PC-3 (cell line): ENCODE results near the gene BCAT1. TPM values are rescaled to one million over a fixed set of nuclear protein-coding genes. Genes with fewer than 3 reads are reported as not detected.
"Not testable (repeated sequence)": the region's sequence is repeated elsewhere in the genome, so short reads cannot be mapped to it uniquely, and the experiment has no call there.

Experiments used
- ATAC-seq: fragments of 200-7000 bp; cut with Tn5 transposase; 2 replicates; pipeline ENCODE4 v1.9.1; 2020; ENCODE audit warnings: mild to moderate bottlenecking, moderate library complexity
- BruUV-seq: library from RNA; stranded (reverse); fragments of 400-500 nt; replicated peaks from 2 replicates; lab custom pipeline; 2021; lab: Mats Ljungman, UMichigan
- CTCF ChIA-PET: fragments of 300-600 bp; sonication (Branson Sonifier 250); formaldehyde crosslinking; loops from one replicate; lab custom pipeline; 2022; ENCODE audit warnings: antibody characterized with exemption; lab: Charles Lee
- POLR2A ChIA-PET: fragments of 300-600 bp; sonication (Branson Sonifier 250); formaldehyde crosslinking; loops from one replicate; lab custom pipeline; 2022; ENCODE audit warnings: antibody characterized with exemption; ENCODE audit not compliant: unreplicated experiment; lab: Charles Lee
- DNase-seq: peaks from one replicate; pipeline ENCODE4 v3.0.0-alpha.2; 2015
- H2AFZ ChIP-seq: fragments of 300-600 bp; sonication (generic); 2 replicates; pipeline ENCODE4 v1.6.0; 2016; ENCODE audit warnings: antibody characterized with exemption, low read length
- H3F3A ChIP-seq: fragments of 300-600 bp; sonication (generic); one replicate; pipeline ENCODE4 v1.6.0; 2017; ENCODE audit warnings: antibody characterized with exemption, low read length, control low read depth, mild to moderate bottlenecking; ENCODE audit not compliant: unreplicated experiment
- H3K27ac ChIP-seq: fragments of 300-600 bp; sonication (generic); 2 replicates; pipeline ENCODE4 v1.5.1; 2016; ENCODE audit warnings: mild to moderate bottlenecking, low read length
- H3K27me3 ChIP-seq: fragments of 300-600 bp; sonication (generic); 2 replicates; pipeline ENCODE4 v1.6.1; 2016; ENCODE audit warnings: low read length, mixed read lengths
- H3K36me3 ChIP-seq: fragments of 300-600 bp; sonication (generic); 2 replicates; pipeline ENCODE4 v1.6.1; 2016; ENCODE audit warnings: low read depth, mixed run types, low read length, mixed read lengths
- H3K4me1 ChIP-seq: fragments of 300-600 bp; sonication (generic); 2 replicates; pipeline ENCODE4 v1.5.1; 2016; ENCODE audit warnings: low read length; ENCODE audit not compliant: insufficient read depth
- H3K4me2 ChIP-seq: fragments of 300-600 bp; sonication (generic); 2 replicates; pipeline ENCODE4 v1.6.0; 2016; ENCODE audit warnings: low read length
- H3K4me3 ChIP-seq: fragments of 300-600 bp; sonication (generic); 2 replicates; pipeline ENCODE4 v1.5.1; 2016; ENCODE audit warnings: mild to moderate bottlenecking, low read length, mixed read lengths
- H3K79me2 ChIP-seq: fragments of 300-600 bp; sonication (generic); 2 replicates; pipeline ENCODE4 v1.6.1; 2017; ENCODE audit warnings: low read length, mixed read lengths
- H3K9ac ChIP-seq: fragments of 300-600 bp; sonication (generic); 2 replicates; pipeline ENCODE4 v1.6.0; 2016; ENCODE audit warnings: mild to moderate bottlenecking, low read length
- H3K9me2 ChIP-seq: fragments of 300-600 bp; sonication (generic); replicated peaks from 2 replicates; pipeline ENCODE4 v1.6.1; 2016; ENCODE audit warnings: mixed run types, low read length, mixed read lengths
- H3K9me3 ChIP-seq: fragments of 300-600 bp; sonication (generic); 2 replicates; pipeline ENCODE4 v1.6.1; 2016; ENCODE audit warnings: low read length, mixed read lengths
- H4K20me1 ChIP-seq: fragments of 300-600 bp; sonication (generic); 2 replicates; pipeline ENCODE4 v1.6.1; 2016; ENCODE audit warnings: low read length, mixed read lengths
- CTCF ChIP-seq: fragments of 300-600 bp; sonication (generic); conservative IDR thresholded peaks from 2 replicates; pipeline ENCODE4 v1.5.1; 2017; ENCODE audit warnings: antibody characterized with exemption, low read depth, mild to moderate bottlenecking, low read length
- EZH2 ChIP-seq: fragments of 300-600 bp; sonication (generic); IDR thresholded peaks from one replicate; pipeline ENCODE4 v1.6.1; 2017; ENCODE audit warnings: antibody characterized with exemption, mild to moderate bottlenecking, low read length; ENCODE audit not compliant: unreplicated experiment
- EZH2phosphoT487 ChIP-seq: fragments of 300-600 bp; sonication (generic); IDR thresholded peaks from 2 replicates; pipeline ENCODE4 v1.6.1; 2018; ENCODE audit warnings: mild to moderate bottlenecking, antibody characterized with exemption, low read length, borderline replicate concordance
- intact Hi-C: fragments of 100-400 bp; cut with micrococcal nuclease; formaldehyde crosslinking; loops from 2 replicates; pipeline ENCODE4 v1.9.0; 2023
- total RNA-seq: library from RNA; depleted of rRNA; stranded (reverse); fragments of >200 nt; gene quantifications from 2 replicates; pipeline ENCODE4 v1.2.3, GENCODE V29; 2014

The BCAT1 gene
- total RNA-seq, 1 experiment from 2014 or later: not detected

- H3K9me2 ChIP-seq: no peaks in the 10 kb centered on the region
- no peaks in the 10 kb centered on the region for H3K9me3 ChIP-seq
- H3K9ac ChIP-seq: no peak overlapping the region
- intact Hi-C loops: no loop called here
- DNase-seq: no peak
- no peaks in the 10 kb centered on the region for H4K20me1 ChIP-seq
- no TSS peak for BruUV-seq
- H3F3A ChIP-seq: no peaks in the 10 kb centered on the region
- H3K27ac ChIP-seq: no peak overlapping the region
- ChIA-PET CTCF (interaction anchor here (0.6 kb wide), 1 partner anchor 188 kb away, joined by 3 read pairs; no protein-coding TSS in a partner anchor), POLR2A (no interaction called here)
- no peaks in the 10 kb centered on the region for H3K79me2 ChIP-seq
- TF ChIP-seq EZH2: no peak
- no peak for TF ChIP-seq CTCF
- TF ChIP-seq EZH2phosphoT487: no peak
- H3K36me3 ChIP-seq: no peaks in the 10 kb centered on the region
- no peak for ATAC-seq
- H3K4me3 ChIP-seq: no peak overlapping the region
- no peak overlapping the region for H3K4me2 ChIP-seq
- no peaks in the 10 kb centered on the region for H3K4me1 ChIP-seq
- H3K27me3 ChIP-seq: no peaks in the 10 kb centered on the region
- H2AFZ ChIP-seq: no peak overlapping the region
Observed at GRCh38 chr12:24966951-24967564, 18.2 kb upstream of the BCAT1 start.

GRCh38 chr12:24964342-24964741 is 15.4 kb upstream of the BCAT1 start:
- Histone ChIP-seq H3K9me2 (no peaks in the 10 kb centered on the region), H3K4me1 (no peaks in the 10 kb centered on the region), H3K27ac (no peak overlapping the region), H3K79me2 (no peaks in the 10 kb centered on the region), H3K4me2 (no peak overlapping the region), H2AFZ (no peak overlapping the region), H3K27me3 (no peaks in the 10 kb centered on the region), H3K9me3 (no peaks in the 10 kb centered on the region), H4K20me1 (no peaks in the 10 kb centered on the region), H3F3A (no peaks in the 10 kb centered on the region), H3K9ac (no peak overlapping the region), H3K4me3 (no peak overlapping the region), H3K36me3 (no peaks in the 10 kb centered on the region)
- CTCF ChIA-PET: no interaction called here
- BruUV-seq: no TSS peak
- ATAC-seq: no peak
- POLR2A ChIA-PET: no interaction called here
- no peak for DNase-seq
- TF ChIP-seq EZH2phosphoT487 (no peak), CTCF (no peak), EZH2 (no peak)
- intact Hi-C loops: no loop called here

- no peak overlapping the region for H3K9ac ChIP-seq
- H3K27me3 ChIP-seq: no peaks in the 10 kb centered on the region
- peak; percentile 49 for DNase-seq
- POLR2A ChIA-PET: no interaction called here
- no peaks in the 10 kb centered on the region for H3K9me3 ChIP-seq
- H3K27ac ChIP-seq: no peak overlapping the region
- H3K9me2 ChIP-seq: no peaks in the 10 kb centered on the region
- no peak overlapping the region for H2AFZ ChIP-seq
- no peaks in the 10 kb centered on the region for H4K20me1 ChIP-seq
- intact Hi-C loops: no loop called here
- H3K79me2 ChIP-seq: no peaks in the 10 kb centered on the region
- H3K36me3 ChIP-seq: no peaks in the 10 kb centered on the region
- ATAC-seq: no peak; the same call in 1 of the 2 replicates
- no peaks in the 10 kb centered on the region for H3K4me1 ChIP-seq
- H3F3A ChIP-seq: no peaks in the 10 kb centered on the region
- no peak overlapping the region for H3K4me2 ChIP-seq
- CTCF ChIA-PET: no interaction called here
- H3K4me3 ChIP-seq: no peak overlapping the region
- peak; percentile 55 for TF ChIP-seq CTCF
- TF ChIP-seq EZH2phosphoT487: no peak
- no TSS peak for BruUV-seq
Observed at GRCh38 chr12:24960222-24960855, 11.4 kb upstream of the BCAT1 start.

- intact Hi-C loops, H3K4me3 ChIP-seq, POLR2A ChIA-PET, H3K9me2 ChIP-seq, BruUV-seq, H4K20me1 ChIP-seq, H3K4me1 ChIP-seq, H3K36me3 ChIP-seq, H3K4me2 ChIP-seq, H3F3A ChIP-seq, H3K27ac ChIP-seq, H3K9me3 ChIP-seq, ATAC-seq, H3K9ac ChIP-seq, H3K27me3 ChIP-seq, CTCF ChIA-PET, DNase-seq, H3K79me2 ChIP-seq, H2AFZ ChIP-seq: not testable (repeated sequence)
Observed at GRCh38 chr12:24956351-24956750, 7.5 kb upstream of the BCAT1 start.
